ENCODE results near the gene RPGR. TPM values are rescaled to one million over a fixed set of nuclear protein-coding genes. Genes with fewer than 3 reads are reported as not detected.

RPGR gene
- total and polyA plus RNA-seq, 2 donors from 2014 or later = 5.4 to 23.0 TPM

DNA sequence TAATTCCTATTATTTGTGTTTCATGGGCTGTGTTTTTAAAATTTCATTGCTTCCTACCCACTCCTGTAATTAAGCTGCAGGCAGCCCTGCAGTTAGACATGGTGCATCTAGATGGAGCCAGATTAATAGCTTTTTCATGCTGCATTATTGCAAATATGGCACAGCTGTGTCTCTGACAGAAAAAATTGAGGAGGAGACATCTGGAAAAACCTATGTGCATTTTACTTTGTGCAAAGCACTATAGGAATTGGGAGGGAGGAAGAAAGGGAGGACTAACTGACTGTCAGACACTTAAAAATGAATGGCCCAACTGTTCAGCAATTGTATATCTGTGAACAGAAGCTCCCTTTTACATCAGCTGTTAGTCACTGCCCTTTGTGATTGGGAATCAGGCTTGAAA is 8.1 kb upstream of the RPGR start:
- no peak overlapping the region for H3K9ac ChIP-seq (ENCODE audit: low read length in 3 of 3)
- no peaks in the 10 kb centered on the region for H3K36me3 ChIP-seq (ENCODE audit: control insufficient read depth in 2 of 3, insufficient read depth in 3 of 3, low read length in 3 of 3)
- H3K9me3 ChIP-seq (ENCODE audit: control insufficient read depth in 2 of 3, insufficient read depth in 1 of 3, low read length in 3 of 3) = no peaks in the 10 kb centered on the region
- FAIRE-seq = no peak
- no peak overlapping the region for H3K27ac ChIP-seq (ENCODE audit: low read depth in 2 of 2, low read length in 2 of 2)
- intact Hi-C loops (cut with DNase I) = no loop called here
- no peak overlapping the region for H3K4me3 ChIP-seq (ENCODE audit: low read length in 3 of 3)
- no peaks in the 10 kb centered on the region for H3K4me1 ChIP-seq (ENCODE audit: control insufficient read depth in 2 of 3, insufficient read depth in 2 of 3, low read depth in 1 of 3, low read length in 3 of 3)
- TF ChIP-seq, protein P1, sequence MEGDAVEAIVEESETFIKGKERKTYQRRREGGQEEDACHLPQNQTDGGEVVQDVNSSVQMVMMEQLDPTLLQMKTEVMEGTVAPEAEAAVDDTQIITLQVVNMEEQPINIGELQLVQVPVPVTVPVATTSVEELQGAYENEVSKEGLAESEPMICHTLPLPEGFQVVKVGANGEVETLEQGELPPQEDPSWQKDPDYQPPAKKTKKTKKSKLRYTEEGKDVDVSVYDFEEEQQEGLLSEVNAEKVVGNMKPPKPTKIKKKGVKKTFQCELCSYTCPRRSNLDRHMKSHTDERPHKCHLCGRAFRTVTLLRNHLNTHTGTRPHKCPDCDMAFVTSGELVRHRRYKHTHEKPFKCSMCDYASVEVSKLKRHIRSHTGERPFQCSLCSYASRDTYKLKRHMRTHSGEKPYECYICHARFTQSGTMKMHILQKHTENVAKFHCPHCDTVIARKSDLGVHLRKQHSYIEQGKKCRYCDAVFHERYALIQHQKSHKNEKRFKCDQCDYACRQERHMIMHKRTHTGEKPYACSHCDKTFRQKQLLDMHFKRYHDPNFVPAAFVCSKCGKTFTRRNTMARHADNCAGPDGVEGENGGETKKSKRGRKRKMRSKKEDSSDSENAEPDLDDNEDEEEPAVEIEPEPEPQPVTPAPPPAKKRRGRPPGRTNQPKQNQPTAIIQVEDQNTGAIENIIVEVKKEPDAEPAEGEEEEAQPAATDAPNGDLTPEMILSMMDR (IDR thresholded peaks at IDR 0.05; ENCODE audit: borderline replicate concordance, extremely low read depth, insufficient read depth) = no peak
- DNase-seq = peak in 1 of 5 donors; percentile 50
- no peaks in the 10 kb centered on the region for H3K27me3 ChIP-seq (ENCODE audit: control insufficient read depth, insufficient read depth, low read length)

DNA sequence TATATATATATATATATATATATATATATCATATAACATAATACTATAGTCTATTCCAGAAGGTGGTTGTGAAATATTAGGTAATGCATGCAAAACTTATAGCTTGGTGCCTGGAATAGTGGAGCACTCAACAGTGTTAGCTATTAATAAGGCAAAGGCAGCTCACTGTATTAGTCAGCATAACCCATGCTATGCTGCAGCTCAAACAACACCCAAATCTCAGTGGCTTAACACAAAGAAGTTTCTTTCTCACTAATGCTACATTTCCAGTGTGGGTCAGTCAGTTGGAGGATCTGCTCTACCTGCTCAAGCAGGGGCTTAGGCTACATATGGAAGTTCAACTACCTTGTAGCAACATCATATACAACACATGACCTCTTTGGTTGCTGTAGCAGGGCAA is 5.2 kb upstream of the RPGR start:
- intact Hi-C loops (cut with DNase I) = no loop called here
- FAIRE-seq (no peak), DNase-seq (no peak)
- no peaks in the 10 kb centered on the region for H3K9me3 ChIP-seq (ENCODE audit: control insufficient read depth in 2 of 3, insufficient read depth in 1 of 3, low read length in 3 of 3)
- H3K4me3 ChIP-seq (ENCODE audit: low read length in 3 of 3) = no peak overlapping the region
- TF ChIP-seq, protein P1 (IDR thresholded peaks at IDR 0.05; ENCODE audit: borderline replicate concordance, extremely low read depth, insufficient read depth) = no peak
- no peaks in the 10 kb centered on the region for H3K36me3 ChIP-seq (ENCODE audit: control insufficient read depth in 2 of 3, insufficient read depth in 3 of 3, low read length in 3 of 3)
- H3K4me1 ChIP-seq (ENCODE audit: control insufficient read depth in 2 of 3, insufficient read depth in 2 of 3, low read depth in 1 of 3, low read length in 3 of 3) = peaks cover 0 to 3% (median 0%) of the 10 kb centered on the region in 3 donors
- no peaks in the 10 kb centered on the region for H3K27me3 ChIP-seq (ENCODE audit: control insufficient read depth, insufficient read depth, low read length)
- no peak overlapping the region for H3K9ac ChIP-seq (ENCODE audit: low read length in 3 of 3)
- no peak overlapping the region for H3K27ac ChIP-seq (ENCODE audit: low read depth in 2 of 2, low read length in 2 of 2)

DNA sequence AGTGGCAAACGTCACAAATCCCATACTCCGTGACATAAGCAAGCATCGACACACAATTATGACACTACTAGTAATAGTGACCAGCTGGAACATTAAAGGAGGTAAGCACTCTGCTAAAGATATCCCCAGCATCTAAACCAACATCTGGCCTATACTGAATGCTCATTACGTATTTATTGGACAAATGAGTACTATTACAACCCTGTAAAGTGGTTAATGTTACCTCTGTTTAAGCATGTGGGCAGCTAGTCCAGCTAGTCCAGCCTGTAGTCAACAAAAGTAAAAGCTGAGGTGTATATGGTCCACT is 419 bp upstream of the RPGR start:
- Histone ChIP-seq H3K9me3 (ENCODE audit: control insufficient read depth in 2 of 3, insufficient read depth in 1 of 3, low read length in 3 of 3) (no peaks in the 10 kb centered on the region), H3K9ac (ENCODE audit: low read length in 3 of 3) (peak overlapping the region in 1 of 3 donors; percentile 55), H3K4me1 (ENCODE audit: control insufficient read depth in 2 of 3, insufficient read depth in 2 of 3, low read depth in 1 of 3, low read length in 3 of 3) (peaks cover 0 to 3% (median 0%) of the 10 kb centered on the region in 3 donors), H3K27ac (ENCODE audit: low read depth in 2 of 2, low read length in 2 of 2) (peak overlapping the region in 1 of 2 donors; percentile 88), H3K4me3 (ENCODE audit: low read length in 3 of 3) (peak overlapping the region; percentile 44 to 77 (median 71)), H3K36me3 (ENCODE audit: control insufficient read depth in 2 of 3, insufficient read depth in 3 of 3, low read length in 3 of 3) (no peaks in the 10 kb centered on the region), H3K27me3 (ENCODE audit: control insufficient read depth, insufficient read depth, low read length) (no peaks in the 10 kb centered on the region)
- intact Hi-C loops (cut with DNase I) = no loop called here
- no peak for DNase-seq
- TF ChIP-seq, protein P1 (IDR thresholded peaks at IDR 0.05; ENCODE audit: borderline replicate concordance, extremely low read depth, insufficient read depth) = no peak
- no peak for FAIRE-seq

DNA sequence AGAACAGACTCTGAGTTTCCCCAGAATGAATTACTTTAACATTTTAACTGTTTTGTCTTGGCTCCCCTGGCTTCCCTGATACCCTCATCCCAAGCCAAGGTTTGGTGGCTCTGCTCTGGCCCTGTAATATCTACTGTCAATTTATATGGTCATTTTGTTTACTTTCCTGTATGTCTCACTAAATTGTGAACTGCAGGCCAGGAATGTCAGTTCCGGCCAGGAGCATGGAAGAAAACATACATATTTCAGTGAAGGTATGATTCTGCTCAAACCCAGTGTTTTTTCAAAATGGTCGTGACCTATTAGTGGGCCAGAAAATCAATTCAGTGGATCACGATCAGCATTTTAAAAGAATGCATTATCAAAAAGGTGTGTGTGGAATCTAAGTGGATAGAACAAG is 1.2 kb downstream of the RPGR start:
- H3K4me3 ChIP-seq (ENCODE audit: low read length in 3 of 3) = peak overlapping the region in 2 of 3 donors; percentile 71 to 74
- intact Hi-C loops (cut with DNase I) = no loop called here
- H3K27ac ChIP-seq (ENCODE audit: low read depth in 2 of 2, low read length in 2 of 2) = no peak overlapping the region
- TF ChIP-seq, protein P1 (IDR thresholded peaks at IDR 0.05; ENCODE audit: borderline replicate concordance, extremely low read depth, insufficient read depth) = no peak
- peak overlapping the region in 1 of 3 donors; percentile 55 for H3K9ac ChIP-seq (ENCODE audit: low read length in 3 of 3)
- no peaks in the 10 kb centered on the region for H3K27me3 ChIP-seq (ENCODE audit: control insufficient read depth, insufficient read depth, low read length)
- H3K9me3 ChIP-seq (ENCODE audit: control insufficient read depth in 2 of 3, insufficient read depth in 1 of 3, low read length in 3 of 3) = no peaks in the 10 kb centered on the region
- DNase-seq = peak in 1 of 5 donors; percentile 2
- peaks cover 0 to 3% (median 0%) of the 10 kb centered on the region in 3 donors for H3K4me1 ChIP-seq (ENCODE audit: control insufficient read depth in 2 of 3, insufficient read depth in 2 of 3, low read depth in 1 of 3, low read length in 3 of 3)
- no peak for FAIRE-seq
- no peaks in the 10 kb centered on the region for H3K36me3 ChIP-seq (ENCODE audit: control insufficient read depth in 2 of 3, insufficient read depth in 3 of 3, low read length in 3 of 3)
